K562 (cell line): ENCODE data around the gene IRAG1. TPM values are rescaled to one million over a fixed set of nuclear protein-coding genes. Genes with fewer than 3 reads are reported as not detected.

Experiments used
- MYC ChIP-seq, 2 experiments: fragments of 250-450 bp in 1 of 2; sonication (Bioruptor Pico) in 1 of 2; IDR thresholded peaks; 2 replicates each; pipeline versions ENCODE4 v1.5.1 to v1.6.1; 2012 to 2021; ENCODE audit warnings: low read depth in 2 of 2, borderline replicate concordance in 1 of 2, improper control_type of control experiment in 1 of 2, low read length in 1 of 2, mild to moderate bottlenecking in 1 of 2, moderate library complexity in 1 of 2
- RBM15 ChIP-seq: fragments of 200-400 bp; formaldehyde crosslinking; IDR thresholded peaks from 2 replicates; pipeline ENCODE4 v1.6.1; 2018; ENCODE audit warnings: mild to moderate bottlenecking, low read length, moderate library complexity; ENCODE audit not compliant: insufficient read depth
- SP1 ChIP-seq: sonication (generic); formaldehyde crosslinking; IDR thresholded peaks from 2 replicates; pipeline ENCODE4 v1.8.1; 2022; ENCODE audit warnings: mild to moderate bottlenecking, missing genetic modification reagents
- ZNF589 ChIP-seq: fragments of 200-800 bp; sonication (Bioruptor generic); IDR thresholded peaks from 2 replicates; pipeline ENCODE4 v1.6.1; 2016; ENCODE audit warnings: low read depth, missing genetic modification characterization, missing compliant biosample characterization
- ZNF592 ChIP-seq: fragments of 450-650 bp; IDR thresholded peaks from 2 replicates; pipeline ENCODE4 v1.6.1; 2017; ENCODE audit warnings: antibody characterized with exemption, mild to moderate bottlenecking
- polyA plus RNA-seq, 8 experiments: library from polyadenylated mRNA; depleted of rRNA in 4 of 8; stranded (reverse) in 5 of 8; unstranded in 3 of 8; fragments of >200 nt; fragmentation: Nextera tagmentation in 2 of 8; fragmentation: Illumina TruSeq in 1 of 8; extraction: Ambion mirVana in 2 of 8; extraction: Trizol in 1 of 8; gene quantifications; 2 replicates each; pipeline versions ENCODE4 v1.2.1 to v1.2.3, GENCODE V29; 2011 to 2014; ENCODE audit warnings: inconsistent platforms in 1 of 8, missing spikeins in 1 of 8
- total RNA-seq, 7 experiments: library from RNA; depleted of rRNA in 6 of 7; stranded (reverse); fragments of >200 nt in 6 of 7; fragmentation: Illumina TruSeq in 2 of 7; extraction: Trizol in 2 of 7; gene quantifications; 2 replicates each; pipeline versions ENCODE4 v1.2.1 to v1.2.3, GENCODE V29; 2011 to 2021; ENCODE audit warnings: low replicate concordance in 1 of 7
- TF ChIP-seq, protein P1 (sequence below): fragments of 450-650 bp; IDR thresholded peaks from 2 replicates; pipeline ENCODE4 v1.6.1; 2016; ENCODE audit warnings: mild to moderate bottlenecking, moderate library complexity
- TF ChIP-seq, protein P2 (sequence below): sonication (generic); formaldehyde crosslinking; IDR thresholded peaks from 2 replicates; pipeline ENCODE4 v1.9.0; 2022; ENCODE audit warnings: mild to moderate bottlenecking, missing genetic modification reagents
- TF ChIP-seq, protein P3 (sequence below): sonication (generic); formaldehyde crosslinking; IDR thresholded peaks from 2 replicates; pipeline ENCODE4 v1.5.0; 2020; ENCODE audit warnings: missing genetic modification reagents

IRAG1 gene
- total and polyA plus RNA-seq, 9 of the 15 experiments (the other 6 are each of a cell fraction or from before 2014, with no cell fraction given) = 0.01 to 0.22 (median 0.09) TPM; not detected in 1

DNA sequence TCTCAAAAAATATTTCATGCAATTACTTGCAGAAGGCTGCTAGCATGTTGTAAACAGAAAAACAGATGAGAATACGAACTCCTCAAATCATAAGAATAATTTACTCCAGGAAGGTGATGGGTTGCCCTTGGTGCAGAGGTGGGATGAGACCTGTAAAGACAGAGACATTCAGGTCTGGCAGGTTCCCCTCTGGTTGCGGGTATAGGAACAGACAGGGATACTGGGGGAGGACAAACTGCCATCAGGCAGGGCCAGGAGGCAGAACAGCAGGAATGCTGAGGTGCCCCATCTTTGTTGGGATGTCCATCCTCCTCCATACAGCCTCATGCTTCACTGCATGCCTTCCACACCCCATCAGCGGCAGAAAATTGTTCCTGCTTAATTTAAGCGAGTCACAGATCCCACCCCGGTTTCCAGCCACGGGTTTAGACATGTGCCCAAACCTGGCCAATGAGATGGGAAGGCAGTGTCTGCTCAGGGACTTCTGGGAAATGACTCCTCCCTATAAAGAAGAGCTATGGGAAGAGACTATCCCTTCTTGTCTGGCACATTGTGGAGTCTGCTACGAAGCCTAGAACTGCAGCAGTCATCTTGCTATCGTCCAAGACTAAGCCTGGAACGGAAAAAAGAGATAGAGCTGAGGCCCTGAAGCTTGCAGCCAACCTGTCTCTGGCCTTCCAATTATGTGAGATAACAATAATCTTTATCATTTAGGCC is 23.1 kb upstream of the IRAG1 start (continued):
- TF ChIP-seq ZNF592 (peak; percentile 57; the same call in 1 of the 2 replicates), RBM15 (no peak), MYC (IDR thresholded peaks at IDR 0.05; ENCODE audit: low read depth, low read length) (peak; percentile 24; the same call in 1 of the 2 replicates), MYC (CRISPR knock-in tag; IDR thresholded peaks at IDR 0.05; ENCODE audit: borderline replicate concordance, low read depth) (no peak), SP1 (CRISPR knock-in tag) (no peak), ZNF589 (no peak)
- TF ChIP-seq, protein P1, sequence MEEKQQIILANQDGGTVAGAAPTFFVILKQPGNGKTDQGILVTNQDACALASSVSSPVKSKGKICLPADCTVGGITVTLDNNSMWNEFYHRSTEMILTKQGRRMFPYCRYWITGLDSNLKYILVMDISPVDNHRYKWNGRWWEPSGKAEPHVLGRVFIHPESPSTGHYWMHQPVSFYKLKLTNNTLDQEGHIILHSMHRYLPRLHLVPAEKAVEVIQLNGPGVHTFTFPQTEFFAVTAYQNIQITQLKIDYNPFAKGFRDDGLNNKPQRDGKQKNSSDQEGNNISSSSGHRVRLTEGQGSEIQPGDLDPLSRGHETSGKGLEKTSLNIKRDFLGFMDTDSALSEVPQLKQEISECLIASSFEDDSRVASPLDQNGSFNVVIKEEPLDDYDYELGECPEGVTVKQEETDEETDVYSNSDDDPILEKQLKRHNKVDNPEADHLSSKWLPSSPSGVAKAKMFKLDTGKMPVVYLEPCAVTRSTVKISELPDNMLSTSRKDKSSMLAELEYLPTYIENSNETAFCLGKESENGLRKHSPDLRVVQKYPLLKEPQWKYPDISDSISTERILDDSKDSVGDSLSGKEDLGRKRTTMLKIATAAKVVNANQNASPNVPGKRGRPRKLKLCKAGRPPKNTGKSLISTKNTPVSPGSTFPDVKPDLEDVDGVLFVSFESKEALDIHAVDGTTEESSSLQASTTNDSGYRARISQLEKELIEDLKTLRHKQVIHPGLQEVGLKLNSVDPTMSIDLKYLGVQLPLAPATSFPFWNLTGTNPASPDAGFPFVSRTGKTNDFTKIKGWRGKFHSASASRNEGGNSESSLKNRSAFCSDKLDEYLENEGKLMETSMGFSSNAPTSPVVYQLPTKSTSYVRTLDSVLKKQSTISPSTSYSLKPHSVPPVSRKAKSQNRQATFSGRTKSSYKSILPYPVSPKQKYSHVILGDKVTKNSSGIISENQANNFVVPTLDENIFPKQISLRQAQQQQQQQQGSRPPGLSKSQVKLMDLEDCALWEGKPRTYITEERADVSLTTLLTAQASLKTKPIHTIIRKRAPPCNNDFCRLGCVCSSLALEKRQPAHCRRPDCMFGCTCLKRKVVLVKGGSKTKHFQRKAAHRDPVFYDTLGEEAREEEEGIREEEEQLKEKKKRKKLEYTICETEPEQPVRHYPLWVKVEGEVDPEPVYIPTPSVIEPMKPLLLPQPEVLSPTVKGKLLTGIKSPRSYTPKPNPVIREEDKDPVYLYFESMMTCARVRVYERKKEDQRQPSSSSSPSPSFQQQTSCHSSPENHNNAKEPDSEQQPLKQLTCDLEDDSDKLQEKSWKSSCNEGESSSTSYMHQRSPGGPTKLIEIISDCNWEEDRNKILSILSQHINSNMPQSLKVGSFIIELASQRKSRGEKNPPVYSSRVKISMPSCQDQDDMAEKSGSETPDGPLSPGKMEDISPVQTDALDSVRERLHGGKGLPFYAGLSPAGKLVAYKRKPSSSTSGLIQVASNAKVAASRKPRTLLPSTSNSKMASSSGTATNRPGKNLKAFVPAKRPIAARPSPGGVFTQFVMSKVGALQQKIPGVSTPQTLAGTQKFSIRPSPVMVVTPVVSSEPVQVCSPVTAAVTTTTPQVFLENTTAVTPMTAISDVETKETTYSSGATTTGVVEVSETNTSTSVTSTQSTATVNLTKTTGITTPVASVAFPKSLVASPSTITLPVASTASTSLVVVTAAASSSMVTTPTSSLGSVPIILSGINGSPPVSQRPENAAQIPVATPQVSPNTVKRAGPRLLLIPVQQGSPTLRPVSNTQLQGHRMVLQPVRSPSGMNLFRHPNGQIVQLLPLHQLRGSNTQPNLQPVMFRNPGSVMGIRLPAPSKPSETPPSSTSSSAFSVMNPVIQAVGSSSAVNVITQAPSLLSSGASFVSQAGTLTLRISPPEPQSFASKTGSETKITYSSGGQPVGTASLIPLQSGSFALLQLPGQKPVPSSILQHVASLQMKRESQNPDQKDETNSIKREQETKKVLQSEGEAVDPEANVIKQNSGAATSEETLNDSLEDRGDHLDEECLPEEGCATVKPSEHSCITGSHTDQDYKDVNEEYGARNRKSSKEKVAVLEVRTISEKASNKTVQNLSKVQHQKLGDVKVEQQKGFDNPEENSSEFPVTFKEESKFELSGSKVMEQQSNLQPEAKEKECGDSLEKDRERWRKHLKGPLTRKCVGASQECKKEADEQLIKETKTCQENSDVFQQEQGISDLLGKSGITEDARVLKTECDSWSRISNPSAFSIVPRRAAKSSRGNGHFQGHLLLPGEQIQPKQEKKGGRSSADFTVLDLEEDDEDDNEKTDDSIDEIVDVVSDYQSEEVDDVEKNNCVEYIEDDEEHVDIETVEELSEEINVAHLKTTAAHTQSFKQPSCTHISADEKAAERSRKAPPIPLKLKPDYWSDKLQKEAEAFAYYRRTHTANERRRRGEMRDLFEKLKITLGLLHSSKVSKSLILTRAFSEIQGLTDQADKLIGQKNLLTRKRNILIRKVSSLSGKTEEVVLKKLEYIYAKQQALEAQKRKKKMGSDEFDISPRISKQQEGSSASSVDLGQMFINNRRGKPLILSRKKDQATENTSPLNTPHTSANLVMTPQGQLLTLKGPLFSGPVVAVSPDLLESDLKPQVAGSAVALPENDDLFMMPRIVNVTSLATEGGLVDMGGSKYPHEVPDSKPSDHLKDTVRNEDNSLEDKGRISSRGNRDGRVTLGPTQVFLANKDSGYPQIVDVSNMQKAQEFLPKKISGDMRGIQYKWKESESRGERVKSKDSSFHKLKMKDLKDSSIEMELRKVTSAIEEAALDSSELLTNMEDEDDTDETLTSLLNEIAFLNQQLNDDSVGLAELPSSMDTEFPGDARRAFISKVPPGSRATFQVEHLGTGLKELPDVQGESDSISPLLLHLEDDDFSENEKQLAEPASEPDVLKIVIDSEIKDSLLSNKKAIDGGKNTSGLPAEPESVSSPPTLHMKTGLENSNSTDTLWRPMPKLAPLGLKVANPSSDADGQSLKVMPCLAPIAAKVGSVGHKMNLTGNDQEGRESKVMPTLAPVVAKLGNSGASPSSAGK = peak; percentile 69
- TF ChIP-seq, protein P2, sequence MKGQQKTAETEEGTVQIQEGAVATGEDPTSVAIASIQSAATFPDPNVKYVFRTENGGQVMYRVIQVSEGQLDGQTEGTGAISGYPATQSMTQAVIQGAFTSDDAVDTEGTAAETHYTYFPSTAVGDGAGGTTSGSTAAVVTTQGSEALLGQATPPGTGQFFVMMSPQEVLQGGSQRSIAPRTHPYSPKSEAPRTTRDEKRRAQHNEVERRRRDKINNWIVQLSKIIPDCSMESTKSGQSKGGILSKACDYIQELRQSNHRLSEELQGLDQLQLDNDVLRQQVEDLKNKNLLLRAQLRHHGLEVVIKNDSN = peak; percentile 80
- TF ChIP-seq, protein P3, sequence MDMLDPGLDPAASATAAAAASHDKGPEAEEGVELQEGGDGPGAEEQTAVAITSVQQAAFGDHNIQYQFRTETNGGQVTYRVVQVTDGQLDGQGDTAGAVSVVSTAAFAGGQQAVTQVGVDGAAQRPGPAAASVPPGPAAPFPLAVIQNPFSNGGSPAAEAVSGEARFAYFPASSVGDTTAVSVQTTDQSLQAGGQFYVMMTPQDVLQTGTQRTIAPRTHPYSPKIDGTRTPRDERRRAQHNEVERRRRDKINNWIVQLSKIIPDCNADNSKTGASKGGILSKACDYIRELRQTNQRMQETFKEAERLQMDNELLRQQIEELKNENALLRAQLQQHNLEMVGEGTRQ (CRISPR knock-in tag) = peak; percentile 79
